ENCODE data around the gene ADAT2. TPM values are rescaled to one million over a fixed set of nuclear protein-coding genes. Genes with fewer than 3 reads are reported as not detected.

ADAT2 gene
- total RNA-seq, 1 experiment from 2014 or later, result 18.4 TPM

DNA sequence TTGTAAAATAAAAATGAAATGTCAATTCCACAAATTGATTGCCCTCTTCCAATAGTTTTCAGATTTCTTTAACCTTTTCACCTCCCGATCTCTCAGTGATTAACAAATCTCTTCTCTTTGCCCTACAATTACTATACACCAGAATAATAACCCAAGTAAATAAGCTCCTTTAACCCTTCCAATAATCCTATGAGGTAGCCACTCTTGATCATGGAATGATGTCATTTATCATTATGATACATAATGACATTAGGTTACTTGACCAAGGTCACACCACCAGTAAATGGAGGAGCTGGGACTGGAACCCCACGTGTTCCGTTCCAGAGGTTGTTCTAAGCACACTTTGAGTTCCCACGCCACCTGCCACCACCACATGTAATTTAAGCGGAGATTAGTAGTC lies 54.8 kb downstream of the ADAT2 start (continued):
- no peak for TF ChIP-seq SRF (IDR thresholded peaks at IDR 0.05; ENCODE audit: low read depth)
- no peak for TF ChIP-seq SP1 (IDR thresholded peaks at IDR 0.05; ENCODE audit: low read depth)
- TF ChIP-seq EZH2 (IDR thresholded peaks at IDR 0.05), result no peak
- no peak for TF ChIP-seq ZFX (IDR thresholded peaks at IDR 0.05)
- TF ChIP-seq CEBPB (IDR thresholded peaks at IDR 0.05; ENCODE audit: low read depth), result no peak

DNA sequence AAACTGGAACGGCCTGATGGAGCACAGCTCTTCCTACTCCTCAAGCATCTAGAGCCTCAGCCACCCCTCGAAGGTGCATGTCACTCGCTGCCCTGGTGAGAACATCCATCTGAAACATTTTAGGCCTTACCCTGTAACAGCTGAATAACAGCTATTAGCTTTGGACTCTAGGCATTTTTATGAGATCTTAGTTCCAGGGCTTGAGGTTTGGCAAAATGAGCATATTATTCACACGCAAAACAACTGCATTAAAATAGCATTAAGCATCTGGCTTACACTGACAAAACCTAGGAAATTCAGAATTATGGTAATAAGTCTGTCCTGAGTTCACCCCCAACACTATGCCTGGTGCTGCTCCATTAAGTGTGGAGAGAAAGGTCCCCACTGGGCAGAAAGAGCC lies 56.1 kb downstream of the ADAT2 start:
- no peaks in the 10 kb centered on the region for H3K36me3 ChIP-seq (ENCODE audit: control insufficient read depth in 1 of 2, insufficient read depth in 2 of 2, low read length in 2 of 2)
- H3K9me3 ChIP-seq (ENCODE audit: control insufficient read depth in 1 of 2, insufficient read depth in 1 of 2, low read depth in 1 of 2, low read length in 2 of 2), result no peaks in the 10 kb centered on the region
- peaks cover 11 to 15% of the 10 kb centered on the region in 2 experiments for H3K4me1 ChIP-seq (ENCODE audit: control insufficient read depth in 1 of 2, insufficient read depth in 2 of 2, low read length in 2 of 2)
- no peak overlapping the region for H3K4me3 ChIP-seq (replicated peaks in 1 of 2; ENCODE audit: low read depth in 1 of 2, low read length in 2 of 2)
- no peaks in the 10 kb centered on the region for H4K20me1 ChIP-seq (ENCODE audit: insufficient read depth)
- H3K79me2 ChIP-seq (ENCODE audit: insufficient read depth, low read length), result no peaks in the 10 kb centered on the region
- H3K27ac ChIP-seq (ENCODE audit: low read depth, low read length), result no peak overlapping the region
- CTCF ChIA-PET, result no interaction called here
- no peaks in the 10 kb centered on the region for H3K9me2 ChIP-seq (ENCODE audit: insufficient read depth)
- H3K27me3 ChIP-seq (ENCODE audit: insufficient read depth, low read length), result no peaks in the 10 kb centered on the region
- intact Hi-C loops (cut with micrococcal nuclease), result no loop called here
- RAD21 ChIA-PET (ENCODE audit: low non-redundant PET in 1 of 2, low total read pairs in 2 of 2, uncharacterized antibody in 2 of 2, unreplicated experiment in 2 of 2), result no interaction called here
- BruUV-seq (replicated peaks), result no TSS peak
- ATAC-seq, result no peak
- no peak for TF ChIP-seq ZFX (IDR thresholded peaks at IDR 0.05)
- no peak for TF ChIP-seq EGR1 (IDR thresholded peaks at IDR 0.05; ENCODE audit: low read depth)
- no peak for TF ChIP-seq POLR2AphosphoS5 (IDR thresholded peaks at IDR 0.05; ENCODE audit: low read depth, low read length)
- no peak for TF ChIP-seq JUND (IDR thresholded peaks at IDR 0.05)
- no peak for TF ChIP-seq SIN3A (IDR thresholded peaks at IDR 0.05; ENCODE audit: low read depth)
- TF ChIP-seq, protein P1, sequence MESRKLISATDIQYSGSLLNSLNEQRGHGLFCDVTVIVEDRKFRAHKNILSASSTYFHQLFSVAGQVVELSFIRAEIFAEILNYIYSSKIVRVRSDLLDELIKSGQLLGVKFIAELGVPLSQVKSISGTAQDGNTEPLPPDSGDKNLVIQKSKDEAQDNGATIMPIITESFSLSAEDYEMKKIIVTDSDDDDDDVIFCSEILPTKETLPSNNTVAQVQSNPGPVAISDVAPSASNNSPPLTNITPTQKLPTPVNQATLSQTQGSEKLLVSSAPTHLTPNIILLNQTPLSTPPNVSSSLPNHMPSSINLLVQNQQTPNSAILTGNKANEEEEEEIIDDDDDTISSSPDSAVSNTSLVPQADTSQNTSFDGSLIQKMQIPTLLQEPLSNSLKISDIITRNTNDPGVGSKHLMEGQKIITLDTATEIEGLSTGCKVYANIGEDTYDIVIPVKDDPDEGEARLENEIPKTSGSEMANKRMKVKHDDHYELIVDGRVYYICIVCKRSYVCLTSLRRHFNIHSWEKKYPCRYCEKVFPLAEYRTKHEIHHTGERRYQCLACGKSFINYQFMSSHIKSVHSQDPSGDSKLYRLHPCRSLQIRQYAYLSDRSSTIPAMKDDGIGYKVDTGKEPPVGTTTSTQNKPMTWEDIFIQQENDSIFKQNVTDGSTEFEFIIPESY (IDR thresholded peaks at IDR 0.05; ENCODE audit: extremely low read depth, insufficient replicate concordance, low read length), result no peak
- no peak for TF ChIP-seq CBX3 (IDR thresholded peaks at IDR 0.05; ENCODE audit: low read depth)
- TF ChIP-seq, protein P2, sequence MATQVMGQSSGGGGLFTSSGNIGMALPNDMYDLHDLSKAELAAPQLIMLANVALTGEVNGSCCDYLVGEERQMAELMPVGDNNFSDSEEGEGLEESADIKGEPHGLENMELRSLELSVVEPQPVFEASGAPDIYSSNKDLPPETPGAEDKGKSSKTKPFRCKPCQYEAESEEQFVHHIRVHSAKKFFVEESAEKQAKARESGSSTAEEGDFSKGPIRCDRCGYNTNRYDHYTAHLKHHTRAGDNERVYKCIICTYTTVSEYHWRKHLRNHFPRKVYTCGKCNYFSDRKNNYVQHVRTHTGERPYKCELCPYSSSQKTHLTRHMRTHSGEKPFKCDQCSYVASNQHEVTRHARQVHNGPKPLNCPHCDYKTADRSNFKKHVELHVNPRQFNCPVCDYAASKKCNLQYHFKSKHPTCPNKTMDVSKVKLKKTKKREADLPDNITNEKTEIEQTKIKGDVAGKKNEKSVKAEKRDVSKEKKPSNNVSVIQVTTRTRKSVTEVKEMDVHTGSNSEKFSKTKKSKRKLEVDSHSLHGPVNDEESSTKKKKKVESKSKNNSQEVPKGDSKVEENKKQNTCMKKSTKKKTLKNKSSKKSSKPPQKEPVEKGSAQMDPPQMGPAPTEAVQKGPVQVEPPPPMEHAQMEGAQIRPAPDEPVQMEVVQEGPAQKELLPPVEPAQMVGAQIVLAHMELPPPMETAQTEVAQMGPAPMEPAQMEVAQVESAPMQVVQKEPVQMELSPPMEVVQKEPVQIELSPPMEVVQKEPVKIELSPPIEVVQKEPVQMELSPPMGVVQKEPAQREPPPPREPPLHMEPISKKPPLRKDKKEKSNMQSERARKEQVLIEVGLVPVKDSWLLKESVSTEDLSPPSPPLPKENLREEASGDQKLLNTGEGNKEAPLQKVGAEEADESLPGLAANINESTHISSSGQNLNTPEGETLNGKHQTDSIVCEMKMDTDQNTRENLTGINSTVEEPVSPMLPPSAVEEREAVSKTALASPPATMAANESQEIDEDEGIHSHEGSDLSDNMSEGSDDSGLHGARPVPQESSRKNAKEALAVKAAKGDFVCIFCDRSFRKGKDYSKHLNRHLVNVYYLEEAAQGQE (IDR thresholded peaks at IDR 0.05; ENCODE audit: low read depth), result no peak
- TF ChIP-seq SRF (IDR thresholded peaks at IDR 0.05; ENCODE audit: low read depth), result no peak
- TF ChIP-seq, protein P3, sequence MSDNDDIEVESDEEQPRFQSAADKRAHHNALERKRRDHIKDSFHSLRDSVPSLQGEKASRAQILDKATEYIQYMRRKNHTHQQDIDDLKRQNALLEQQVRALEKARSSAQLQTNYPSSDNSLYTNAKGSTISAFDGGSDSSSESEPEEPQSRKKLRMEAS (IDR thresholded peaks at IDR 0.05), result no peak
- no peak overlapping the region for H2AFZ ChIP-seq (ENCODE audit: low read depth, low read length, poor library complexity, severe bottlenecking)
- no peak overlapping the region for H3K9ac ChIP-seq (ENCODE audit: low read length)
- no peak for DNase-seq (ENCODE audit: low read depth, low spot score)
- H3K4me2 ChIP-seq (ENCODE audit: low read length), result no peak overlapping the region
- POLR2A ChIA-PET, result no interaction called here

Data from HCT116 (cell line).